Retina (tissue), 1 donor: ENCODE measurements around the gene KCNQ1.
A peak's percentile ranks its signal among the peaks of the same experiment; 100 is the strongest.

Experiments
- DNase-seq: peaks from one replicate; pipeline ENCODE4 v3.0.0-alpha.2; 2016

Gene KCNQ1

DNA sequence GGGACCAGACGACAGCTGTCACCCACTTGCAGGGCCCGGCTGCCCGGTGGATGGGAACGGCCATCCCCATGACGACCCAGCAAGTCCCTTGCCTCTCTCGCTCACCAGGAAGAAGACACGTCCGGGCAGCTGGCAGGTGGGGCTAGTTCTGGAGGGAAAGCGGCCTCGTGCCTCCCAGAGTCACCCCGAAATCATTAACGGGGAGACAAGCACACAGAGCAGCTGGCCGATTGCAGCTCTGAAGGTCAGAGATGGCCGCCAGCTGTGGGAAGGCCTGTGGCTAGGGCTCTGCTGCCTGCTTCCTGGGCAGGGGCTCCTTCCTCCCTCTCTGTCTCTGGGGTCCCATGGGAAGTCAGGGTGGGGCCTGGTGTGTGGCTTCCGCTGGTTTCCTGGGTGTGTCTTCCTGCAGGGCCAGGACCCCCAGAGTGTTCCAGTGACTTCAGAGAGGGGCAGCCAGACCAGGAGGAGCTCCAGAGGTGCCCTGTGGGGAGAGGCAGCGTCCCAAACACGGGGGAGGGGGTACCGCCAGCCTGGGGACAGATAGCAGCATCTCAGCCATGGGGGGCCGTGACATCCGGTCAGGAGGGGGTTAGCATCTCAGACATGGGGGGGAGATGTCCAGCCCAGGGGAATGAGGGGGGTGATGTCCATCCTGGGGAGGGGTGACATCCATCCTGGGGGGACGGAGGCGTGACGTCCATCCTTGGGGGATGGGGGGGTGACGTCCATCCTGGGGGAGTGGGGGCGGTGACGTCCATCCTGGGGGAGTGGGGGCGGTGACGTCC lies 114.9 kb downstream of the KCNQ1 start:
- DNase-seq = no peak

DNA sequence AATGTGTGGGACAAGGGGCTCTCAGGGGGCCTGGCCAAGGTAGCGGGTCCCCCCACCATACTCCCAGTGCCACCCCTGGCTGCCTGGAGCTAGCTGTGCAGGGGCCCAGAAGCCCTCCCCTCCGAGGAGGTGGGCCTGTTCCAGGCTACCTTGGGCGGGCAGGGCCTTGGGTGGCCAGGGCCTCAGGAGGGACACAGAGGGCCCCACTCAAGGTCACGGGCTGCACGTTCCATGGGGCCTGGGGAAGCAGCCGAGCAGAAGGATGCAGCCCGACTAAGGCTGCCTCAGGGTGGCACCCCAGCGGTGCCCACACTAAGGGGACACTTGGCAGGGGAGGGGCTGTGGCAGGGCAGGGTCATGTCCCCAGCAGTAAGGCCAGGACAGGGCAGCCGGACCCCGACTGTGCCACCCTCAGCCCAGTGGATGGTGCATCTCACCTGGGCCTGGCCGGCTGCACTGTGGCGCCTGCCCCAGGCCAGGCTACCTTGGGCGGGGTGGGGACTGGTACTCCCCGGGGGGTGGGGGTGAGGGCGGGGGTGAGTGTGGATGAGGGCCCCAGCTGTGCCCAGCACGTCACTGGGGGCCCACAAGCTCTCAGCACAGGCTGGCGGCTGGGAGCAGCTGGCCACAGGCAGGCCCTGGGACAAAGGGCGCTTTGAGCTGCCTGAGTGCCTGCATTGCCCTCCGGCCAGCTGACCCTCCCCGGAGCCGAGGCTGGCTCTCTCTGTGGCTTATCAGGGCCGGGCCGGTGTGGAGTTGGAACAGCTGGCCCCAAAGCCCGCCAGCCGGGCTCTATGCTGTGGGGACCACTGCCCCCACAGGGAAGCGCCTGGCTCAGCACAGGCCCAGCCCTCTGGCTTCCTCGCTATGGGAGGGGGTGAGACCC lies 117.1 kb downstream of the KCNQ1 start:
- peak; percentile 59 for DNase-seq

DNA sequence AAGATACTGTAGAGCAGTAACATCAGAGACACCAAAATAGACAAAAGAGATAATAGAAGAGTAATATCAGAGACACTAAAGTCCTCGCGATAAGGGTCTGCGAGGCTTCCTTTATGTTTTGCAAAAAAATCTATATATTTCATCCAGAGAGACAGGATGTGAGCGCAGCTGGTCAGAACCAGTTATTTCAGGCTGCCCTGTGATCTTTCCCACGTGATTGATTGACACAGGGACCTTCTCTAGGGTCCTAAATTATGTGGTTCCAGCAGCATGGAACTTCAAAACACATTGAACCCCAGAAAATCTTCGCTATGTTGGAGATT lies 118.0 kb downstream of the KCNQ1 start:
- no peak for DNase-seq

DNA sequence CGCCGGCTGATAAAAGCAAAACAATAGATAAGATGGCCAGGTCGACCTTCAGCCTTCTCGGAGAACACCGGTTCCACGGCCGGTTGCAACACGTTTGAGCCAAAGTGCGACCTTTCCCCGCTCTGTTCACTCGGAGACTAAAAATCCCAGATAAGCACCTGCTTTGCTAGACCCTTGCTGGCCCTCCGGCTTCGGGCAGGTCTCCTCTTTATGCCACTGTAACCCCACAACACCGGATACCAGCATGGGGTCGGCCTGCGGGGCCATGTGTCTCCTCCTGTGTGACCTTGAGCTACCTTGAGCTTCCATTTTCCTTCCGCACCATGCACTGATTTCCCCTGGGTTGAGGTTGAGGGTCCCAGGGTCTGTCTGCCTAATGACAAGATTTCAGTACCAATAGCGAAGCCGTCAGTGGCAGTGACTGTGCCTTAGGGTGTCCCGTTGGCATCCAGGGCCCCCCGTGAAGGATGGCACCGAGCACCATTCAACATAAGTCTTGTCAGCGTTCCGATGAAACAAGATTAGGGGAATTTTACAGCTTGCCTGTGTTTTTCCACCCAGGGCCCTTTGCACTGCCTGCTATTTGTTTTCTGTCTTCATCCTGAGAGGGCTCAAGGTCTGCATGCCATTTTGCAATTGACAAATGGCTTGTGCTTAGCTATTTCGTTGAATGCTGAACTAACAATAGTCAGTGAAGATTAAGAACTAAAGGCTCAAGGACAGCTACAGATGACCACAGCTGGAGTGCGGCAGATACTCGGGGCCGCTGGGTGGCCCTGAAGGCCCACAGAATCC lies 118.6 kb downstream of the KCNQ1 start:
- DNase-seq = peak; percentile 18

DNA sequence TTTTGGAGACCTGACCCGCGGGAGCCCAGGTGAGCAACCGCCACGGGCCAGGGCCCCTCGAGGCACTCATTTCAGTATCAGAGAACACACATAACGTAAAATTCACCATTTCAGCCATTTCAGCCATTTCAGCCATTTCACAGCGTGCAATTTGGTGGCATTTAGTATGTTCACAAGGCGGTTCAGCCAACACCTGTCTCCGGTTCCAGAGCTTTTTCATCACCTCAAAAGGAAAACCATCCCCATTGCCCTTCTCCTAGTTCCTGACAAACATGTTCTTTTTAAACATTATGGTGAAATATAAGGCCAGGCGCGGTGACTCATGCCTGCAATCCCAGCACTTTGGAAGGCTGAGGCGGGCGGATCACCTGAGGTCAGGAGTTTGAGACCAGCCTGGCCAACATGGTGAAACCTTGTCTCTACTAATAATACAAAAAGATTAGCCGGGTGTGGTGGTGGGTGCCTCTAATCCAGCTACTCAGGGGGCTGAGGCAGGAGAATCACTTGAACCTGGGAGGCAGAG lies 119.3 kb downstream of the KCNQ1 start:
- DNase-seq = no peak

DNA sequence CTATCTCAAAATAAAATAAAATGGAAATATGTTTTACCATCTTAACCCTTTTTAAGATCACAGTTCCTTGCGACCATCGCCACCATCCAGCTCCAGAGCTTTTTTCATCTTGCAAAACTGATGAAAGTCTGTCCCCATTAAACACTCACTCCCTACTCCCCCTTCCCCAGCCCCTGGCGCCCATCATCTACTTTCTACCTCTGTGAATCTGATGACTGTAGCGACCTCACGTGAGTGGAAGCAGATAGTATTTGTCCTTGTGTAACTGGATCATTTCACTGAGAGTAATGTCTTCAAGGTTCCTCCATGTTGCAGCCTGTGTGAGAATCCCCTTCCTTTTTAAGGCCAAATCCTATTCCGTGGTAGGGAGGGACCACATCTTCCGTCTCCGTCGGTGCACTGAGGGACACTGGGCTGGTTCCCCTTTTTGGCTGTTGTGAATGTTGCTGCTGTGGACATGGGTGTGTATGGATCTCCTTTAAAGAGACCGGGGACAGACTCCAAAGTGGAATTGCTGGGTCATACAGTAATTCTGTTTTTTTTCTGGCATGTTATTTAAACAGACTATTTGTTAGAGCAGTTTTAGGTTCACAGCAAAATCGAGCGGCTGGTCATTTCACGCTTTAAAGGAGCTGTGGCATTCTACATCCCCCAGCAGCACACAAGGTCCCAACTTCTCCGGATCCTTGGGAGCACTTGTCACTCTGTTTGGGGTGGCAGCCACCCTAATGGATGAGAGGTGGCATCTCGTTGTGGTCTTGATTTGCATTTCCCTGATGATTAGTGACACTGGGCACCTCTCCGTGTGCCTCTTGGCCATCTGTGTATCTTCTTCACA lies 120.0 kb downstream of the KCNQ1 start:
- DNase-seq = no peak

DNA sequence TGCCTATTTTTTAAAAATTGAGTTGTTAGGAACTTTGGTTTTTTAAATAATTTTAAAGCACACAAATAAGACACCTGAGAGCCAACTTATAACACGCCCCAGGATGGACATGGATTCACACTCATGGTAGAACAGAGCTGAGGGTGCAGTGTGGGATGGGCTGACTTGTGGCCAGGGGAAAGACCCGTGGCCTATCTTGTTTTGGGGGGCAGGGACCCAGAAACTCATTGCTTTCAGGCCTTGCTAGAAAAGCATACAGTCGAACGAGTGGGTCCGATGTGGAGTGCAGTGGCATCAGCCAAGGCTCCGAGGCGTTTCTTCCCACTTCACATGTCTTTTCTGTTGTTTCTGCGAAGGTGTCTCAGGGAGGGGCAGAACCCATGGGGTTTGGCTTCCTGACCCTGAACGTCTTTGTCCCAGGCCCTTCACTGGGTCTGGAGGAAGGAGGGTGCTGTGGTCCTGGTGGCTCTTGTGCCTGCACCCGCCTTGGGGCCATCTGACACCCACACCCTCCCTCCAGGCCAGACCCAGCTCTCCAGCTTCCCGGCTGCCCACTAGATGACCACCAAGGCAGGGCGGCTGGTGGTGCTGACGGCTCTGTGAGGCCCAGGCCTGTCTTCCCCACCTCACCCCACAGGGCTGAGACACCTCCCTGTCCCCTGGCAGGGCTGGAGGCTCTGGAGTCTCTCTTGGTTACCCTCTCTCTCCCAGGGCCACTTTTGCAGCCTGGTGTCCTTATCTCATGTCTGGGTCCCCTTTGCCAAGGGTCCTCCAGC lies 120.8 kb downstream of the KCNQ1 start:
- DNase-seq = no peak

DNA sequence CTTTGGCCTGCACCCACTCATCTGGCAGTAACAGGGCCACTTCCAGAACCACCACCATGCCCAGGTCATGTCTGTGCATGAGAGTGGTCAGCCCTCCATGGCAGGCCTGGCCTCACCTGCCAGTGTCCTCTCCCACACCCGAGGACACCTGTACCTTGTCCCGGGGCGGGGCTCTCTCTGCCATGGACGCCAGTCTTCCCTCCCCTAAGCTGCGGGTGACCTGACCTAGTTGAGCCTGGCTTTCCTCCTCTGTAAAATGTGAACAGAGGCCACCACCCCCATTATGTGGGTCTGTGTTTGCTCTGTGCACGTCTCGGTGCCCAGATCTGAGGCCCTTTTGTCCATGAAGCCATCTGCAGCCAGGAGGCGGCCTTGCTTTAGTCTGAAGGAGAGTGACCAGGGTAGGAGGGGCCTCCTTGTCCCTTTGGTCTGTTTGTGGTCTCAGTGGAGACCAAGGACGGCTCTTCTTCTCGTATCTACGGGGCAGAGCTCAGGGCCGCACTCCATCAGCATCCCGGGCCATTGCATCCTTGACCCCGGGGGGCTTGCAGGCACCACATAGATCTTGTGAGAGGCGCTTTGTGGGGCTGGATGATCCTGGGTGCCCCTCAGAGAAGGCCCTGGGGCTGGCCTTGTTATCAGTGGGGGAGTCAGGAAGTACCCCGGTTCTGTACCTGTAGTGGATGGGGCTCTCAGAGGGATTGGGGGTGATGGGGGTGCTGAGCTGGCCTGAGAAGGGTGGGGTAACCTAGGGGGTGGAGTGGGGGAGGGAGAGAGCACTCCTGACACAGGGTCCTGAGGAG lies 121.6 kb downstream of the KCNQ1 start:
- DNase-seq = no peak

DNA sequence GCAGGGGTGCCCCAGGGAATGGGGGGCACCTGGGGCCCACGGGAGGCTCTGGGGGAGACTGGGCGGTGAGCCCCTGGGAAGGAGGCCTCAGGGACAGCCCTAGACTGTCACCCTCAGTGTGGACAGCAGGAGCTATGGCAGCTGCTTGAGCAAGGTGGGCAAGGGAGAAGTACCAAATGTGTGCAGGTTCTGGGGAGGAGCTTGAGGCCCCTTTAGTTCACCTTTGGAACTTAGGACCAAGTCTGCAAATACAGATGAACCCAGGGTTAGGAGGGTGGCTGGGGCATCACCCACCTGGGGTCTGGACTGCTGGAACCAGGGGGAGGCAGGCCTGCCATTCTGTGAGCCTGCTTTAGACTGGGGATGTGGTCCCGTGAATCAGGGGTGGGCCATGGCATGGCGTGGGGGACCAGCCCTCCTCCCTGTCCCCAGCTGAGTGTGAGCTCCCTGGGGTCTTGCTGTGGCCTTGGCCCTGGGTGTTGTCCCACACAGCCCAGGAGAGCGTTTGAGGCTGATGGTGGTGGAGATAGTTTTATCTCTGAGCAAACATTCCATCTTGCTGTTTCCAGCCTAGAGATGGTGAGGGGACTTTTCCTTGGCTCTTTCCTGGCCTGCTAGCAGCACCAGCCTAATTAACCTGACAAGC lies 122.3 kb downstream of the KCNQ1 start:
- no peak for DNase-seq

DNA sequence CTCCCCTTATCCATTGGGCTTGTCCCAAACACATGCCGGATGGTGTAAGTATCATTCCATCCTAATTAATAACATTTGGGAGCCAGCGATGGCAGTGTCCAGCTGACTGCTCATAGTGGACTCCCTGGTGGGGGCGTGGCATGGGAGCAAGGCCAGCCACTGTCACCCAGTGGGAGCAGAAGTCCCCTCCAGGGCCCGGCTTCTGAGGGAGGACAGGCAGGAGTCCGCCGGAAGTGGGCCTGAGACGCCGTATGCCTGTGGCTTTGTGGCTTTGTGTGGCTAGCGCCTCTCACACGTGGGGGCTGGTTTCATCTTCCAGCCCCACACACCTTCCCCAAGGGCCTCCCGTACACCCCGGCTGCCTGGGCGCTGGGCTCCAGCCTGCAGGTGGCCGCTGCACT lies 124.5 kb downstream of the KCNQ1 start:
- DNase-seq = no peak

DNA sequence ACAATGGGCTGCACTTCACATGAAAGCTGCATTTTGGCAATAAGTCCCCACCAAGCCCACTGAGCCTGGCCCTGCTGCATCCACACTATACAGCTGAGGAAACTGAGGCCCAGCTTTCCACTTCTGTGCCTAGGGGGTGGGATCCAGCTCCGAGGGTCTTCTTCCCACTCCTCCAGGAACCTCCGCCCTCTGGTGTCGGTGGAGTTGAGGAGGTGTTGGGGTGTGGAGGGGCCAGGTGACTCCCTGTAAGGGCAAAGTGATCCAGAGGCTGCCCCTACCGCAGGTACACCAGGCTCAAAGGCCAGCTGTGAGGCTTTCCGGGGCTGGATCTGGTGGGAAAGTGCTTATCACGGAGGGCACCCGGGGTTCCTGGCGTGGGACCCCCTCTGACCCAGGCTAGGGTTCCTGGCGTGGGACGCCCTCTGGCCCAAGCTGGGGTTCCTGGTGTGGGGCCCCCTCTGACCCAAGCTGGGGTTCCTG lies 125.0 kb downstream of the KCNQ1 start:
- no peak for DNase-seq

DNA sequence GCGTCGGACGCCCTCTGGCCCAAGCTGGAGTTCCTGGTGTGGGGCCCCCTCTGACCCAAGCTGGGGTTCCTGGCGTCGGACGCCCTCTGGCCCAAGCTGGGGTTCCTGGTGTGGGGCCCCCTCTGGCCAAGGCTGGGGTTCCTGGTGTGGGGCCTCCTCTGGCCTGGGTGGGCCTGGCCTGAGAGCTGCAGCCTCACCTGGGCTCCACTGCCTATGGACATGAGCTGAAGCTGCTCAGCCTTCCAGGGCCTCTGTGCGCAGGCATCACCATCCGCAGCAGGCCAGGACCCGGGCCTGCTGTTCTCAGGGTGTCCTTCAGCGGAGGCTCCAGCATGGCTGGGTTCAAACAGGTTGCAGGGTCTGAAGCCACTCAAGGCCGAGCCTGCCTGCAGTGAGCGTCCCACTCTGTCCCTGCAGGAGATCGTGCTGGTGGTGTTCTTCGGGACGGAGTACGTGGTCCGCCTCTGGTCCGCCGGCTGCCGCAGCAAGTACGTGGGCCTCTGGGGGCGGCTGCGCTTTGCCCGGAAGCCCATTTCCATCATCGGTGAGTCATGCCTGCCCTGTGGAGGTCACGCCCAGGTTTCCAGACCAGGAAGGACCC lies 125.5 kb downstream of the KCNQ1 start:
- DNase-seq = no peak

DNA sequence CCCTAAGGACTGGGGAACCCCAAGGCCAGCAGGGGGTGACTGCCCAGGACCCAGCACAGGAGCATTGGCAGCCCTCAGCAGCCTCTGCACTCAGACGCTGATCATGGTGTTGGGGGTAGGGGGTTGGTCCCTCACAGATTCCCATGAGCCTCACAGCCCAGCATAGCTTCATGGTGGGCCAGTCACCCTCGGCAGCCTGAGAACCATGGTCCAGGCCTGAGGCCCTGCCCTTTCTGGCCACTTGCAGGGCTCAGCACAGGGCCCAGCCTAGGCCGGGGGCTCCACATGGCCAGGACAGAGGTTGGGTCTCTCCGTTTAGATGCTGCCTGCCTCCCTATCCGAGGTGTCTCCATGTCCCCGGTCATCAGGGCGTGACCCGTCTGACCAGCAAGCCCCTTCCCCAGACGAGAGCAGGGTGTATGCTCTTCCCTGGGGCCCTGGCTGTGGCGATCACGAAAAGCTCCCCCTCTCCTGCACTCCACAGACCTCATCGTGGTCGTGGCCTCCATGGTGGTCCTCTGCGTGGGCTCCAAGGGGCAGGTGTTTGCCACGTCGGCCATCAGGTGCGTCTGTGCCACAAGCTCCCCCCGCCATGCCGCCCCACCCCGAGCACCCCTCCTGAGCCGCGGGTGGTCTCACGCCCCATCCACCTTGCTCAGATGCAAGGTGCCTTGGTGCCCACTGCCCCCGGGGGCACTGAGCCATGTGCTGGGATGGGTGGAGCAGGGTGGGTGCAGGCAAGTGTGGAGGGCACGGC lies 126.2 kb downstream of the KCNQ1 start:
- no peak for DNase-seq

DNA sequence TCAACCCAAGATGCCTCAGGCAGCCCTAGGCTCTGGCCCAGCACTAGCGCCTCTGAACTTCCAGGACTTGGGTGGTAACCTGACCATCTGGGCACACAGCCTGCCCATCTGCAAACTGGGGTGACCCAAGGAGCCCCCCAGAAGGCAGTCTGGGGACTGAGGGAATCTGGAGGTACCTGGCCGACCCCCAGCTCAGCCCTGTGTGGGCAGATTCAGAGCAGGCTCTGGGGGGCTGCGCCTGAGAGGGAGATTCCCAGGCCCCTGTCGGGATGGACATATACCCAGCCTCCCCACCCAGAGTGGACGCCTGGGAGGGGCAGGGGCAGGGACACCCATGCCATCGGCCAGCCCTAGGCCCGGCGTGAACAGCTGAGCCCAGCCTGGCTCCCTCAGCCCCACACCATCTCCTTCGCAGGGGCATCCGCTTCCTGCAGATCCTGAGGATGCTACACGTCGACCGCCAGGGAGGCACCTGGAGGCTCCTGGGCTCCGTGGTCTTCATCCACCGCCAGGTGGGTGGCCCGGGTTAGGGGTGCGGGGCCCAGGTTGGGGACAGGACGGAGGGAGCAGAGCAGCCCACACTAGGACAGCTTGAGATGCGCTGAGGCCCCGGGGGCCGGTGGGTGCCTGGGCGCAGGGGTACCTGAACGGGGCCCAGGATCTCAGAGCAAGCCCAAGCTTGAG lies 126.9 kb downstream of the KCNQ1 start:
- DNase-seq = no peak

DNA sequence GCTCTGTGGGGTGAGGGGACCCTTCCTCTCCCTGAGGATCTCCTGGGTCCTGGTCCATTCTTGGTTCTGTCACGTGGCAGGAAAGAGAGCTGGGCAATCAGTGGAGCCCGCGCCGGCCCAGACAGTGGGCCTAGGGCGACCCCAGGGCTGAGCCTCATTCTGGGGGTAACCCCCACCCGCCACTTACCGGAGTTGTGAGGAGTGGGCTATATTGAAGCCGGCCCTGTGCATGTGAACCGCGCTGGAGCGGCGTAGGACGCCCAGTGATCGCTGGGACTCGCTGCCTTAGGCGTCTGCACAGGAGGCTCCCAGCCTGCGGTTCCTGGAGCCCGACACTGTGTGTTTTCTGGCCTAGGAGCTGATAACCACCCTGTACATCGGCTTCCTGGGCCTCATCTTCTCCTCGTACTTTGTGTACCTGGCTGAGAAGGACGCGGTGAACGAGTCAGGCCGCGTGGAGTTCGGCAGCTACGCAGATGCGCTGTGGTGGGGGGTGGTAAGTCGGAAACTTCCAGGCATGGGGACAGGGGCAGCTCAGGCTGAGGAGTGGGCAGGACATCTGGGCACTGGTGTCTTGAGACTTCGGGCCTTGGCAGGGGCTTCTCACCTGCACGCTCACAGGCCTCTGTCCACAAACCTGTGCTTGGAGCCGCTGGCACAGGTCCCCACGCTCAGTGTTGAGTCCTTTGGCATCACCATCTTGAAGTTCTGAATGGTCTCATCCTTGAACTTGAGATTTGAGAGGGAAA lies 127.9 kb downstream of the KCNQ1 start:
- DNase-seq = no peak

DNA sequence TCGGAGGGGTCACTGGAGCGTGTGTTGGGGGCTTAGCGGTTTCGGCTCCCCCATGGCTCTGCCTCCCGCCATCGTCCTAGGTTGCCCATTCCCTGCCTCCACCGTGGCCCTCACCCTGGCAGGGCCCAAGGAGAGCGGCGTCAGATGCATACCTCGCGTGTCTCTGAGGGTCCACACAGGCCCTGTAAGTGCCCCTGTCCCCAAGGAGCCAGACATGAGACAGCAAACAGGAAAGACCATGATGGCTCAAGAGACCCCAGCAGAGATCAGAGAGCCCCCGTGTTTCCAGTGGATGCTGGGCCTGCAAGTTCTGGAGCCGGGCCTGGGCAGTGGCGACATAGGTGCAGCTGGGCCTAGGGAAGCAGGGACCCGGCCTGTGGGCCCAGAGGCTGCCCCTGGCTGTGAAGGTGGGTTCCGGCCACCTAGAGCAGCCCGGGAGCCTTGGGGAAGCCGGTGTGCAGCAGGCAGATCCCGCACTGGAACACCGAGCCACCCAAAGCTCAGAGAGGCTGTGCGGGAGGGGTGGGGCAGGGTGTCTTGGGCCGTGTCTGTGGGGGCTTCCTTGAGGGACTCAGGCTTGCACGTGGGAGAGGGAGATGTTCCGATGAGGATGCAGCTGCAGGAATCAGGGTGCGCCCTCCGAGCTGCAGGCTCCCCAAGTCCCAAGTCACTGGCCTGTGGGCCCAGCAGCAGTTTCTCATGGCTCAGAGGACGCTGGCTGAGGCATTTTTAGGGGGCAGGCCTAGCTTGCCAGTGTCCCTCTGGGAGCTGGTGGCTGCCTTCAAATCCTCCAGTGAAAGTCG lies 128.6 kb downstream of the KCNQ1 start:
- no peak for DNase-seq
